ENCODE measurements around the gene ASTN2. TPM values are rescaled to one million over a fixed set of nuclear protein-coding genes. Genes with fewer than 3 reads are reported as not detected.

ASTN2 gene
- total and polyA plus RNA-seq, 9 donors = 1.8 to 6.4 (median 3.2) TPM

DNA sequence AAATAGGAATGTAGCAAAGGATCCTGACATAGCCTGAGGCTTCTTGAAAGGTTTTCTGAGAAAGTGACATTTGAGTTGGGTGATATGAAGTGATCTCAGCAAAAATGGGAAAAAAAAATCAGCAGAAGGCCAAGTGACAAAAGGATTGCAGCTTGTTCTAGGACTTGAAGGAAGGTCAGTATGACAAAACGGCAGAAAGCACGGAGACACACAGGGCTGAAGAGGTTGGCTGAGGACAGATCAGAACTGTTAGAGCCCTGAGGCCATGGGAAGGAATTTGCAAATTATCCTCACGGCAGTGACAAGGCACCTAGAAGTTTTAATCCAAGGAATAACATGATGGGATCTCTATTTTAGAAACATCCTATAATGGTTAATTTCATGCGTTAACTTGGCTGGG, 696.7 kb downstream of the ASTN2 start:
- Histone ChIP-seq H3K27ac (no peak overlapping the region), H3K36me3 (no peaks in the 10 kb centered on the region), H3K4me1 (ENCODE audit: insufficient read depth) (no peaks in the 10 kb centered on the region), H3K9me3 (no peaks in the 10 kb centered on the region), H3K27me3 (no peaks in the 10 kb centered on the region), H3K4me3 (no peak overlapping the region)
- WGBS, 3 donors = 95 to 97% (median 96%) methylated on average over 4 of the region's 4 CpGs
- TF ChIP-seq, protein P1, sequence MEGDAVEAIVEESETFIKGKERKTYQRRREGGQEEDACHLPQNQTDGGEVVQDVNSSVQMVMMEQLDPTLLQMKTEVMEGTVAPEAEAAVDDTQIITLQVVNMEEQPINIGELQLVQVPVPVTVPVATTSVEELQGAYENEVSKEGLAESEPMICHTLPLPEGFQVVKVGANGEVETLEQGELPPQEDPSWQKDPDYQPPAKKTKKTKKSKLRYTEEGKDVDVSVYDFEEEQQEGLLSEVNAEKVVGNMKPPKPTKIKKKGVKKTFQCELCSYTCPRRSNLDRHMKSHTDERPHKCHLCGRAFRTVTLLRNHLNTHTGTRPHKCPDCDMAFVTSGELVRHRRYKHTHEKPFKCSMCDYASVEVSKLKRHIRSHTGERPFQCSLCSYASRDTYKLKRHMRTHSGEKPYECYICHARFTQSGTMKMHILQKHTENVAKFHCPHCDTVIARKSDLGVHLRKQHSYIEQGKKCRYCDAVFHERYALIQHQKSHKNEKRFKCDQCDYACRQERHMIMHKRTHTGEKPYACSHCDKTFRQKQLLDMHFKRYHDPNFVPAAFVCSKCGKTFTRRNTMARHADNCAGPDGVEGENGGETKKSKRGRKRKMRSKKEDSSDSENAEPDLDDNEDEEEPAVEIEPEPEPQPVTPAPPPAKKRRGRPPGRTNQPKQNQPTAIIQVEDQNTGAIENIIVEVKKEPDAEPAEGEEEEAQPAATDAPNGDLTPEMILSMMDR (IDR thresholded peaks at IDR 0.05) = no peak
- TF ChIP-seq POLR2A (IDR thresholded peaks at IDR 0.05) (no peak), EP300 (IDR thresholded peaks at IDR 0.05) (no peak)
- intact Hi-C loops (cut with DNase I) = no loop called here
- DNase-seq = no peak

DNA sequence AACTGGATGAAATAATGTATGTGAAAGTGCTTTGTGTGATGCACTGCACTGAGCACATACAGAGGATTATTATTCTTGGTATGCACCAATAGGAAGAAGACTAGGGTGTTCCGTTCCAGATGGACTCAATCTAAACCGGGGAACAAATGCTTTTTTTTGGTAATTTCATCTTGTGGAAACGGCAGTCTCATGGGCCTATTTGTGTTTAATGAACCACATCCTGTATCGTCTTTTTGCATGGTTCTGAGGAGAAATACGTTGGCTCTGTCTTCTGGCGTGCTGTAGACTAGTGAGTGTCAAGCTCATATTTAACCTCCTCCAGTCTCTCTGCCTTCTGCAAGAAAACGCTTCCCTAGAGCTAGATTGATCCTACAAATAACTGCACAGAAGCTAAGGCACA, 697.7 kb downstream of the ASTN2 start:
- intact Hi-C loops (cut with DNase I) = no loop called here
- TF ChIP-seq, protein P1 (IDR thresholded peaks at IDR 0.05) = no peak
- TF ChIP-seq EP300 (IDR thresholded peaks at IDR 0.05) (no peak), POLR2A (IDR thresholded peaks at IDR 0.05) (no peak)
- H3K4me1 ChIP-seq (ENCODE audit: insufficient read depth) = no peaks in the 10 kb centered on the region
- 33 to 66% (median 56%) methylated on average over 7 of the region's 7 CpGs for WGBS, 3 donors
- H3K27me3 ChIP-seq = no peaks in the 10 kb centered on the region
- no peak overlapping the region for H3K27ac ChIP-seq
- H3K4me3 ChIP-seq = no peak overlapping the region
- no peak for DNase-seq
- H3K36me3 ChIP-seq = no peaks in the 10 kb centered on the region
- no peaks in the 10 kb centered on the region for H3K9me3 ChIP-seq

DNA sequence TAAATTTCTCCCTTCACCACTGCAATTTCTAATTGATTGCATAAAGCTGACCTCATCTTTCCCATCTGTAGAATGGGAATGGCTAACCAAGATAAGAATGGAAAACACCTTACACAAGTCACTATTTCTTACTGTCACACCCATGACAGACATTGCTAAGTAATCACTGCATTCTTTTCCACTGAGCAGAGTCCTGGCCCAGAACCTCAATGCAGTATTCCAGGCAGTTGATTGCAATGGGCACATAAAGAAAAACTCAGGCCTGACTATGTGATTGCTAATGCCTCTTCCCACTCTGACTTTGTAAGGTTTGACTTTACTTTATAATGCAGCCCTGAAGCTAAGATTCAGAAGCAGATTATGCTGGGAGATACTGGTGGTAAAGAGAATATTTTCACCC, 698.4 kb downstream of the ASTN2 start:
- Histone ChIP-seq H3K9me3 (no peaks in the 10 kb centered on the region), H3K4me1 (ENCODE audit: insufficient read depth) (no peaks in the 10 kb centered on the region), H3K36me3 (no peaks in the 10 kb centered on the region), H3K27me3 (no peaks in the 10 kb centered on the region), H3K4me3 (no peak overlapping the region), H3K27ac (no peak overlapping the region)
- intact Hi-C loops (cut with DNase I) = no loop called here
- TF ChIP-seq, protein P1 (IDR thresholded peaks at IDR 0.05) = no peak
- TF ChIP-seq POLR2A (IDR thresholded peaks at IDR 0.05) (no peak), EP300 (IDR thresholded peaks at IDR 0.05) (no peak)
- no peak for DNase-seq

DNA sequence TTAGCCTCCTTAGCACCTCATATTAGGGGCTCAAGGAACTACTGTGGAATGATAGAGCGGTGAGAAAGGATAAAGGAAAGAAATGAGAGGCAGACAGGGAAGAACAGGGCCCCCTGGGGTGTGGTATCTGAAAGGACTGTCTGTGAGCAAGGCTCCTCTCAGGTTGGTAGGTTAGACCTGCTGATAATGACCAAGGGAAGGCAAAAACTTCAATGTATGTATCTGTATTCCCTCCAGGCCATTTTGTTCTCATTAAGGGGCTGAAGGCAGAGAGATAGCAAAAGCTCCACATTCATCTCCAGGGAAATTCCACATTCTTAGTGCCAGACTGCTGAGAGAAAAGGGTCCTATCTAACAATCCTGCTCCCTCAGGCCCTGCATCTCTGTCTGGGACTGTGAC, 699.1 kb downstream of the ASTN2 start:
- H3K27me3 ChIP-seq = no peaks in the 10 kb centered on the region
- DNase-seq = no peak
- no peak overlapping the region for H3K27ac ChIP-seq
- no peaks in the 10 kb centered on the region for H3K36me3 ChIP-seq
- H3K9me3 ChIP-seq = no peaks in the 10 kb centered on the region
- no peaks in the 10 kb centered on the region for H3K4me1 ChIP-seq (ENCODE audit: insufficient read depth)
- no peak for TF ChIP-seq POLR2A (IDR thresholded peaks at IDR 0.05)
- TF ChIP-seq, protein P1 (IDR thresholded peaks at IDR 0.05) = no peak
- H3K4me3 ChIP-seq = no peak overlapping the region
- 94 to 100% (median 97%) methylated on average over 1 of the region's 1 CpG for WGBS, 3 donors
- intact Hi-C loops (cut with DNase I) = no loop called here

DNA sequence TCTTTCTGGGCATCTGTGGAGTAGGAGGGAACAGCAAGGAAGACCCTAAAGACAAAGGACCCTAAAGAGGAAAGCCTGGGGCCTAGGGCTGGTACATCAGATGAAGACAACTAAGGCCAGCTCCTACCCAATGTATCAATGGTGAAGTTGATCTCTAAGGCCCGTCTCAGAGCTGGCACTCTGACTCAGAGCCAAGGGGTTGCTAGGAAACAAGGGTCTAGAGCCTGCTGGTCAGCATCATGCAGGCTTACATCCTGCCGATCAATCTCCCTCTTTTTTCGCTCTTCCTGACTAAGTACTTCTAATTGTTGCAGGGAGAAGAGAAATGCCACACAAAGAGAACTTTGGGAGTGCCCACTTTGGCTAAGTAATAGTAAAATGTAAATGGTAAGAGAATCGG, 701.6 kb downstream of the ASTN2 start:
- TF ChIP-seq EP300 (IDR thresholded peaks at IDR 0.05) (no peak), POLR2A (IDR thresholded peaks at IDR 0.05) (no peak)
- TF ChIP-seq, protein P1 (IDR thresholded peaks at IDR 0.05) = no peak
- no peaks in the 10 kb centered on the region for H3K36me3 ChIP-seq
- no peak overlapping the region for H3K4me3 ChIP-seq
- WGBS, 3 donors = 67 to 83% (median 83%) methylated on average over 4 of the region's 4 CpGs
- H3K9me3 ChIP-seq = no peaks in the 10 kb centered on the region
- intact Hi-C loops (cut with DNase I) = no loop called here
- no peaks in the 10 kb centered on the region for H3K4me1 ChIP-seq (ENCODE audit: insufficient read depth)
- H3K27ac ChIP-seq = no peak overlapping the region
- H3K27me3 ChIP-seq = no peaks in the 10 kb centered on the region
- DNase-seq = no peak
